Small intestine (tissue), 7 donors: ENCODE data around the gene LNX2. TPM values are rescaled to one million over a fixed set of nuclear protein-coding genes. Genes with fewer than 3 reads are reported as not detected.

Experiments used
- DNase-seq, 2 donors: peaks; one replicate each; pipeline versions ENCODE4 v3.0.0 to v3.0.0-alpha.2; 2013
- FAIRE-seq: peaks from 2 replicates; lab custom pipeline; 2012; peaks lifted over from hg19 to GRCh38; lab: Jason Lieb, UNC
- H3K27ac ChIP-seq, 3 donors: one replicate each; pipeline ENCODE4 v1.5.1; 2013; ENCODE audit warnings: low read length in 2 of 3, mild to moderate bottlenecking in 2 of 3, control low read depth in 1 of 3, inconsistent platforms in 1 of 3, low read depth in 1 of 3, moderate library complexity in 1 of 3
- H3K27me3 ChIP-seq, 3 donors: one replicate each; pipeline ENCODE4 v1.6.1; 2013; ENCODE audit warnings: low read length in 3 of 3, inconsistent platforms in 1 of 3; ENCODE audit not compliant: control insufficient read depth in 3 of 3, insufficient read depth in 3 of 3
- H3K36me3 ChIP-seq, 3 donors: one replicate each; pipeline ENCODE4 v1.6.1; 2013; ENCODE audit warnings: low read length in 3 of 3, inconsistent platforms in 1 of 3, low read depth in 1 of 3, mild to moderate bottlenecking in 1 of 3, moderate library complexity in 1 of 3; ENCODE audit not compliant: control insufficient read depth in 3 of 3, insufficient read depth in 2 of 3
- H3K4me1 ChIP-seq, 3 donors: one replicate each; pipeline ENCODE4 v1.6.1; 2013; ENCODE audit warnings: low read length in 2 of 3, inconsistent platforms in 1 of 3, low read depth in 1 of 3, mild to moderate bottlenecking in 1 of 3, moderate library complexity in 1 of 3; ENCODE audit not compliant: control insufficient read depth in 3 of 3, insufficient read depth in 2 of 3
- H3K4me3 ChIP-seq, 3 donors: one replicate each; pipeline ENCODE4 v1.5.1; 2013; ENCODE audit warnings: low read length in 3 of 3, control low read depth in 1 of 3, inconsistent platforms in 1 of 3, low read depth in 1 of 3, mild to moderate bottlenecking in 1 of 3, moderate library complexity in 1 of 3
- H3K9me3 ChIP-seq, 2 donors: one replicate each; pipeline ENCODE4 v1.6.1; 2013; ENCODE audit warnings: low read depth in 1 of 2, low read length in 1 of 2; ENCODE audit not compliant: control insufficient read depth in 2 of 2, insufficient read depth in 1 of 2
- WGBS, 3 donors: extraction: QIAGEN DNeasy Blood & Tissue Kit; methylation state at CpG; one replicate each; pipeline ENCODE4 v1.1.7; 2013; 5-methylcytosine and 5-hydroxymethylcytosine counted together
- polyA plus RNA-seq, 4 donors: library from polyadenylated mRNA; stranded (reverse) in 3 of 4; unstranded in 1 of 4; fragments of 200-250 nt in 3 of 4; fragments of 120-200 nt in 1 of 4; gene quantifications; one replicate each; pipeline versions ENCODE4 v1.2.1 to v1.2.3, GENCODE V29; 2013
- donor health status: healthy with polysubstance abuse.
- donor health status: control.
- donor health status: control.
- donor health status: Bipolar disorder and iron deficiency.
- donor health status: healthy.

Gene LNX2
- polyA plus RNA-seq, 4 donors, result 9.6 to 26.2 (median 18.2) TPM

- Histone ChIP-seq H3K4me1 (peaks cover 3 to 43% (median 9%) of the 10 kb centered on the region in 3 donors), H3K4me3 (no peak overlapping the region), H3K27ac (peak overlapping the region in 1 of 3 donors; percentile 26), H3K36me3 (peaks cover 0 to 3% (median 0%) of the 10 kb centered on the region in 3 donors), H3K27me3 (no peaks in the 10 kb centered on the region), H3K9me3 (no peaks in the 10 kb centered on the region)
- FAIRE-seq (no peak), DNase-seq (no peak)
These were observed 40.7 kb upstream of the LNX2 start for GRCh38 chr13:27661017-27661416.

- no peak overlapping the region for H3K27ac ChIP-seq
- WGBS, 3 donors, result 94 to 96% (median 96%) methylated on average over 6 of the region's 6 CpGs
- no peak for DNase-seq
- no peak overlapping the region for H3K4me3 ChIP-seq
- H3K9me3 ChIP-seq, result no peaks in the 10 kb centered on the region
- no peak for FAIRE-seq
- H3K4me1 ChIP-seq, result peaks cover 3 to 43% (median 9%) of the 10 kb centered on the region in 3 donors
- H3K27me3 ChIP-seq, result no peaks in the 10 kb centered on the region
- no peaks in the 10 kb centered on the region for H3K36me3 ChIP-seq
These were observed 40.2 kb upstream of the LNX2 start for GRCh38 chr13:27660511-27660910.

- 30 to 62% (median 42%) methylated on average over 7 of the region's 7 CpGs for WGBS, 3 donors
- no peaks in the 10 kb centered on the region for H3K36me3 ChIP-seq
- H3K9me3 ChIP-seq, result no peaks in the 10 kb centered on the region
- H3K4me3 ChIP-seq, result no peak overlapping the region
- no peaks in the 10 kb centered on the region for H3K27me3 ChIP-seq
- H3K4me1 ChIP-seq, result peaks cover 3 to 43% (median 9%) of the 10 kb centered on the region in 3 donors
- DNase-seq (peak; percentile 70 to 84), FAIRE-seq (no peak)
- H3K27ac ChIP-seq, result peak overlapping the region in 1 of 3 donors; percentile 77
These were observed 39.0 kb upstream of the LNX2 start for GRCh38 chr13:27659145-27659865.

- no peaks in the 10 kb centered on the region for H3K27me3 ChIP-seq
- no peaks in the 10 kb centered on the region for H3K9me3 ChIP-seq
- DNase-seq, result no peak
- FAIRE-seq, result no peak
- peaks cover 3 to 43% (median 9%) of the 10 kb centered on the region in 3 donors for H3K4me1 ChIP-seq
- H3K27ac ChIP-seq, result peak overlapping the region in 1 of 3 donors; percentile 77
- H3K4me3 ChIP-seq, result no peak overlapping the region
- H3K36me3 ChIP-seq, result no peaks in the 10 kb centered on the region
These were observed 38.2 kb upstream of the LNX2 start for GRCh38 chr13:27658546-27658945.

- Histone ChIP-seq H3K36me3 (peaks cover 0 to 3% (median 0%) of the 10 kb centered on the region in 3 donors), H3K9me3 (no peaks in the 10 kb centered on the region), H3K27me3 (no peaks in the 10 kb centered on the region), H3K27ac (peak overlapping the region in 1 of 3 donors; percentile 39), H3K4me3 (no peak overlapping the region), H3K4me1 (peaks cover 3 to 38% (median 9%) of the 10 kb centered on the region in 3 donors)
- FAIRE-seq (no peak), DNase-seq (peak; percentile 58 to 74)
- 26 to 66% (median 26%) methylated on average over 2 of the region's 2 CpGs for WGBS, 3 donors
These were observed 37.4 kb upstream of the LNX2 start for GRCh38 chr13:27657724-27658123.

DNA sequence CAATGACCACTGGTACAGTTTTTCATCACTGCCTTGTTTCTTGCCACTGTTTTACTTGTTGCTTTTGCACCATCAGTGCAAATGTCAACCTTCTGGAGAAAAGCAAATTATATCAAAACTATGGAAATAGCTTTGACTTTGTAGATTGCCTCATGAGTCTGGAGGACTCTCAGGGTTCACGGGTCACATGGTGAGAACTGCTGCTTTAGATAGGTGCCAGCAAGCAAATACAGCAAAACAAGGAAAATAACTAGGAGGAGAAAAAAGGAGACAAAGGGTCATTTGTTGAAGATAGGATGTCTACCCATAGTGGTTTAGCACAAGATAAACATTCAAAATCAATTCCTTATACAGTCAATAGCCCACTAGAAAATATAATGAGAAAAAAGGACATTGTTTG is 34.5 kb upstream of the LNX2 start:
- no peaks in the 10 kb centered on the region for H3K27me3 ChIP-seq
- H3K4me3 ChIP-seq, result no peak overlapping the region
- no peak overlapping the region for H3K27ac ChIP-seq
- peaks cover 6 to 8% (median 6%) of the 10 kb centered on the region in 3 donors for H3K36me3 ChIP-seq
- DNase-seq, result no peak
- no peak for FAIRE-seq
- WGBS, 3 donors, result 92 to 100% (median 97%) methylated on average over 1 of the region's 1 CpG
- H3K4me1 ChIP-seq, result peaks cover 3 to 16% (median 6%) of the 10 kb centered on the region in 3 donors
- H3K9me3 ChIP-seq, result peaks cover 2 to 7% of the 10 kb centered on the region in 2 donors

DNA sequence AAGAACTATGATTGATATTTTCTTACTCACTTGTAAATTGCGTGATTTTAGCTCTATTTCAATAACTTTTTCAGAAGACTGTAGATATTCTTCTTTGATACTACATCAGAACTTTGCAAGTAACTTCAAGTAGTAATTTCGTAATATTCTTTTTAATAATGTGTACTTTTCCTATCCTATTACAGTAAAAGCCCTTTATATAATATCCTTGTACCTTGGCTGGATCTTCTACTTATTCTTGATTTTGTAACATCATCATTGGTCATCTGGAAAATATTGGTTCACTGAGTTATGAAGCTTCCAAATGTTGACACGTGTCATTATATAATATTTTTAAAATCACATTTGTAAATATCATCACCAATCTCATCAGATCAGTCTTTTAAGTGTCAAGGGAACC is 33.7 kb upstream of the LNX2 start:
- Histone ChIP-seq H3K36me3 (peaks cover 8 to 11% (median 9%) of the 10 kb centered on the region in 3 donors), H3K27ac (no peak overlapping the region), H3K9me3 (peaks cover 2 to 11% of the 10 kb centered on the region in 2 donors), H3K27me3 (no peaks in the 10 kb centered on the region), H3K4me1 (peaks cover under 1 to 11% (median 4%) of the 10 kb centered on the region in 3 donors), H3K4me3 (no peak overlapping the region)
- DNase-seq (no peak), FAIRE-seq (no peak)
- 83 to 98% (median 96%) methylated on average over 3 of the region's 3 CpGs for WGBS, 3 donors

DNA sequence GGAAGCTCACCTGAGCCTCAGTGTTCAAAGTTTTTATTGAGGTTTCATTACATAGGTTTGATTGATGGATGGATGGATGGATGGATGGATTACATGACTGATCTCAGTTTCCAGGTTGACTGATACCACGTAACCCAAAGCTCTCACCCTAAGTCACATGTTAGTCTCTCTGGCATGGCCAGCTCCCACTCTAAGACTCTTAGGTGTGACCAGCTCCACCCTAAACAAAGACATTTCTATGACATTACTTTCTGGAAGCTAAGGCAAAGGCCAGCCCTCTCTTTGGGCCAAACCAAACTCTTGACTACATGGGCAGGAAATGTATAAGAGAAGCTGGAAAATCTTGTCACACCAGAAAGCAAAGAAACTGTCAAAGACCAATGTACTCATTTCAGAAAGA is 30.0 kb upstream of the LNX2 start:
- no peak overlapping the region for H3K27ac ChIP-seq
- 98 to 100% (median 100%) methylated on average over 1 of the region's 1 CpG for WGBS, 3 donors
- H3K4me1 ChIP-seq, result peaks cover 0 to under 1% (median 0%) of the 10 kb centered on the region in 3 donors
- no peak for DNase-seq
- peaks cover 2 to 11% of the 10 kb centered on the region in 2 donors for H3K9me3 ChIP-seq
- no peak overlapping the region for H3K4me3 ChIP-seq
- H3K27me3 ChIP-seq, result no peaks in the 10 kb centered on the region
- H3K36me3 ChIP-seq, result peaks cover 8 to 13% (median 13%) of the 10 kb centered on the region in 3 donors
- FAIRE-seq, result no peak
